Measurements from ENCODE around the gene MAPK8IP2.

MAPK8IP2 gene

DNA sequence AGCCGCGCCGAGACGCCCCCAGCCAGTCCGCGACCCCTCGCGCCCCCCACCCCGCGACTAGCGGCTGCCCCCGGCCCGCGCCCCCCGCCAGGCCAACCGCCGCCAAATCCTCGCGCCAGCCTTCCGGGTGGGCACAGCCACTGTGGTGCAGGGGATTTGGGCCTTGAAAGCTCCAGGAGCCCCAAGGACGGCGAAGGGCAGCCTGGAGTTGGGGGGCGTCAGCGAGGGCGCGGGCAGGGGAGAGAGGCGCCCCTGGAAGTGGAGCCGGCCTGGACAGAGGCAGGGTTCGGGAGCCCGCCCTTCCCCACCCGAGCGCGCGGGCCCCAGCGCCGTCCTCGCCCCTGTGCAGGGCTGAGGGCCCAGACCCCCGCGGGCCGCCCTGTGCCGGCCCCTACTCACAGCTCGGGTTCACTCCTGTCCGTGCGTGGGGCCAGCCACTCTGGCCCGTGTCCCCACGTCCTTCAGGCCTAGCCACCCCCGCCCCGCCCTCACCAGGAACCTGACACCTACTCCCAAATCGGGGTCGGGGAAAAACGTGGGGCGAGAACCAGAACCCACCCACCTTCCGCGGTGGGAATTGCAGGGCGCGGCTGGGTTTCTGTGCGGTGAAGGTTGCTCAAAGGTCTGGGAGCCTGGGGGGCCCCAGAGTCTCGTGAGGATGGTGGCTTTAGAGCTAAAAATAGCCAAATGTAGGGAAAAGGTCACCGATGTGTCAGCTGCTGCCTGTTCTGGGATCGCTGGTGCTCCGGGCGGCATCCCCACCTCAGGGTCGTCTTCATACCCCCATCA lies 22.4 kb upstream of the MAPK8IP2 start, which contains the start of gene CPT1B:
TSS of gene CPT1B (minus strand) at position 441 of the 789 bp plus-strand sequence. CDS start 512 bp downstream, outside the sequence.
- H3K4me1 ChIP-seq (ENCODE audit: insufficient read depth, poor library complexity, severe bottlenecking), result no peaks in the 10 kb centered on the region
- no peaks in the 10 kb centered on the region for H3K9me3 ChIP-seq (ENCODE audit: severe bottlenecking)
- DNase-seq (ENCODE audit: low spot score) (no peak), ATAC-seq (ENCODE audit: low read depth) (no peak)
- no peak within 1 kb of the TSS for H3K4me3 ChIP-seq (ENCODE audit: severe bottlenecking)
- no peak within 1 kb of the TSS for H3K27ac ChIP-seq (ENCODE audit: poor library complexity, severe bottlenecking)
- H3K36me3 ChIP-seq (ENCODE audit: low read depth), result peaks cover 27% of the 10 kb centered on the region
- TF ChIP-seq, protein P1, sequence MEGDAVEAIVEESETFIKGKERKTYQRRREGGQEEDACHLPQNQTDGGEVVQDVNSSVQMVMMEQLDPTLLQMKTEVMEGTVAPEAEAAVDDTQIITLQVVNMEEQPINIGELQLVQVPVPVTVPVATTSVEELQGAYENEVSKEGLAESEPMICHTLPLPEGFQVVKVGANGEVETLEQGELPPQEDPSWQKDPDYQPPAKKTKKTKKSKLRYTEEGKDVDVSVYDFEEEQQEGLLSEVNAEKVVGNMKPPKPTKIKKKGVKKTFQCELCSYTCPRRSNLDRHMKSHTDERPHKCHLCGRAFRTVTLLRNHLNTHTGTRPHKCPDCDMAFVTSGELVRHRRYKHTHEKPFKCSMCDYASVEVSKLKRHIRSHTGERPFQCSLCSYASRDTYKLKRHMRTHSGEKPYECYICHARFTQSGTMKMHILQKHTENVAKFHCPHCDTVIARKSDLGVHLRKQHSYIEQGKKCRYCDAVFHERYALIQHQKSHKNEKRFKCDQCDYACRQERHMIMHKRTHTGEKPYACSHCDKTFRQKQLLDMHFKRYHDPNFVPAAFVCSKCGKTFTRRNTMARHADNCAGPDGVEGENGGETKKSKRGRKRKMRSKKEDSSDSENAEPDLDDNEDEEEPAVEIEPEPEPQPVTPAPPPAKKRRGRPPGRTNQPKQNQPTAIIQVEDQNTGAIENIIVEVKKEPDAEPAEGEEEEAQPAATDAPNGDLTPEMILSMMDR (IDR thresholded peaks at IDR 0.05; ENCODE audit: poor library complexity, severe bottlenecking), result no peak
- no peaks in the 10 kb centered on the region for H3K27me3 ChIP-seq (ENCODE audit: insufficient read depth, poor library complexity, severe bottlenecking)

DNA sequence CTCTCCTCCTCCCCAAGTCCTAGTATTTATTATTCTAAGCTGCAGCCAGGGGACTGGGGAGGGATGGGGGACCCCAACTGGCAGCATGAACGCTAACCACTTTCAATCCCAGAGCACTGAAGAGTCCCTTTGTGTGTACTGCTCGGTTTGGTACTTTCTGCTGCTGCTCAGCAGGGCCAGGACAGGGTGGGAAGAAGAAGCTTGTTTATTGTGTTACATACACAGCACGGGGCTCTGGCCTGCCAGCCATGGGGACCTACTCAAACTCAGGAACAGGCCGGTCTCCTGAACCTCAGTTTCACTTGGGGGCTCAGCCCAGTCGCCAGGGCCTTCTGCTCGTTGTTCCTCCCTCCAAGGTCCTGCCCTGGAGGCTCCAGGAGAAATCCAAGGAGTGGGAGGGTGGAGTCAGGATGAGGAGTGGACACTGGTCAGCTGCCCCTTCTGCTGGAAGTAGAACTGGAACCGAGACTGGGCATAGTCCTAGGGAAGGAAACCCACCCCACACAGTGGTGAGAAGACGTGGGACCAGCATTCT lies 21.8 kb upstream of the MAPK8IP2 start:
- H3K4me3 ChIP-seq (ENCODE audit: severe bottlenecking), result no peak overlapping the region
- H3K4me1 ChIP-seq (ENCODE audit: insufficient read depth, poor library complexity, severe bottlenecking), result peaks cover 4% of the 10 kb centered on the region
- ATAC-seq (ENCODE audit: low read depth) (no peak), DNase-seq (ENCODE audit: low spot score) (no peak)
- no peaks in the 10 kb centered on the region for H3K27me3 ChIP-seq (ENCODE audit: insufficient read depth, poor library complexity, severe bottlenecking)
- H3K36me3 ChIP-seq (ENCODE audit: low read depth), result peaks cover 27% of the 10 kb centered on the region
- TF ChIP-seq, protein P1 (IDR thresholded peaks at IDR 0.05; ENCODE audit: poor library complexity, severe bottlenecking), result no peak
- H3K9me3 ChIP-seq (ENCODE audit: severe bottlenecking), result no peaks in the 10 kb centered on the region
- no peak overlapping the region for H3K27ac ChIP-seq (ENCODE audit: poor library complexity, severe bottlenecking)

DNA sequence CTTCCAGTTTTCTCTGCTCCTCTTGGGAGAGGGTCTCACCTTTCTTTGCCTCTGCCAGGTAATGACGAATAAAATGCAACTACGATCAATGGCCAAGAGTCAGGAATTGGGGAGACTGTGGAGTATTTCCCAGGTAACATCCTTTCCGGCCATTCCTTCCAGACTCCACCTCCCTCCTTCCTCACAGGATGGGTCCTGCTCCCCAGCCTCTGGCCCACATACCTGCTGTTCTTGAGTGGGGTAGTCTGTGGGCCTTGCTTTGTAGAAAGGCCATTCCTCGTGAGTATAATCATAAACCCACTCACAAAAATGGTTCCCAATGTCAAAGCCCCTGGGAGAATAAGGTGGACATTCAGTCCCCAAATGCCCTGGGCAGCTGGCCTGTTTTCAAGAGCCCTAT lies 20.8 kb upstream of the MAPK8IP2 start:
- Histone ChIP-seq H3K36me3 (ENCODE audit: low read depth) (peaks cover 27% of the 10 kb centered on the region), H3K27ac (ENCODE audit: poor library complexity, severe bottlenecking) (no peak overlapping the region)

DNA sequence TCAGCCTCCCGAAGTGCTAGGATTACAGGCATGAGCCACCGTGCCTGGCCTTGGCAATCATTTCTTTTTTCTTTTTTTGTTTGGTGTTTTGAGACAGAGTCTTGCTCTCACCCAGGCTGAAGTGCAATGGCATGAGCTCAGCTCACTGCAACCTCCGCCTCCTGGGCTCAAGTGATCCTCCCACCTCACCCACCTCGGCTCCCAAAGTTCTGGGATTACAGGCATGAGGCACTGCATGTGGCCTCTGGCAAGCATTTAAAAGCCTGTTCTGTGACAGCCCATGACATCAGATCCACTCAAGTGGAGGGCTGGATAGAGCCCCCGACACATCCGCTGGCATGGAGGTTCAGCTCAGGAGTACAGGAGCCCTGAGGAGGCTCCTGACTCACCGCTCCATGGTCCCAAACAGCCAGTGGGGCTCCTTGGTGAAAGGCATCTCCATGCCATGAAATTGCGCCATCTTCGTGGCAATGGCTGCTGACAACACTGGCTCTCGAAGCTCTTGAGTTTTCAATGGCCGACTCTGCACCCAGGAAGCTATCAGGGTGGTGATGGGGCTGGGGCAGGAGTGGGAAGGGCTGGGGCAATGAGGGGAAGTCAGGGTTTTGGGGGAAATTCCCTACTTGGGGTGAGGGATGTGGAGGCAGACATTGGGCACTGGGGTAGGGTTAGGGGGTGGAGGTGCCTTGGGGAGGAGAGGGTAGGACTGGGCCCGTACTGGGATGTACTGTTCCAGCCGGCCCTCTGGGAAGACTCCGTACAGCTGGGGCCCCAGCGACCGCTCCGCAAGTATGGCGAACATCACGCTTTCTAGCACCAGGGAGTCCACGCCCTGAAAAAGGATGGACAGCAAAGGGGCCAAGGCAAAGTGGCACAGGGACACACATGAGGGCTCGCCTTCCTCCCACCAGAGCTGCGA lies 19.3 kb upstream of the MAPK8IP2 start:
- Histone ChIP-seq H3K4me1 (ENCODE audit: insufficient read depth, poor library complexity, severe bottlenecking) (peaks cover 4% of the 10 kb centered on the region), H3K4me3 (ENCODE audit: severe bottlenecking) (peak overlapping the region; percentile 79), H3K36me3 (ENCODE audit: low read depth) (peaks cover 27% of the 10 kb centered on the region), H3K27ac (ENCODE audit: poor library complexity, severe bottlenecking) (peak overlapping the region; percentile 69), H3K27me3 (ENCODE audit: insufficient read depth, poor library complexity, severe bottlenecking) (no peaks in the 10 kb centered on the region), H3K9me3 (ENCODE audit: severe bottlenecking) (no peaks in the 10 kb centered on the region)
- TF ChIP-seq, protein P1 (IDR thresholded peaks at IDR 0.05; ENCODE audit: poor library complexity, severe bottlenecking), result no peak
- DNase-seq (ENCODE audit: low spot score) (no peak), ATAC-seq (ENCODE audit: low read depth) (no peak)

More for the DNA sequence above, 20.8 kb upstream of the MAPK8IP2 start:
- Histone ChIP-seq H3K27me3 (ENCODE audit: insufficient read depth, poor library complexity, severe bottlenecking) (no peaks in the 10 kb centered on the region), H3K4me1 (ENCODE audit: insufficient read depth, poor library complexity, severe bottlenecking) (peaks cover 4% of the 10 kb centered on the region), H3K9me3 (ENCODE audit: severe bottlenecking) (no peaks in the 10 kb centered on the region), H3K4me3 (ENCODE audit: severe bottlenecking) (no peak overlapping the region)
- TF ChIP-seq, protein P1 (IDR thresholded peaks at IDR 0.05; ENCODE audit: poor library complexity, severe bottlenecking), result no peak
- ATAC-seq (ENCODE audit: low read depth) (no peak), DNase-seq (ENCODE audit: low spot score) (no peak)

All from RWPE2 (cell line).